ENCODE measurements around the gene OR2B6.

- TF ChIP-seq ZNF274 (IDR thresholded peaks at IDR 0.05; ENCODE audit: low read depth, low read length), result no peak
- no peak for TF ChIP-seq SUZ12 (IDR thresholded peaks at IDR 0.05; ENCODE audit: extremely low read depth, insufficient read depth, insufficient read length)
Measured at GRCh38 chr6:27994616-27995015, 37.6 kb downstream of the OR2B6 start.

Data from NT2/D1 (cell line).